GM19455 (cell line): ENCODE results near the gene ROBO1.

Experiments used
- ATAC-seq: cut with Tn5 transposase; IDR thresholded peaks from one replicate; pipeline ENCODE4 v1.9.1; 2021; ENCODE audit not compliant: unreplicated experiment

Gene ROBO1

GRCh38 chr3:79019924-79020173 lies 747.9 kb downstream of the ROBO1 start:
- no peak for ATAC-seq

DNA sequence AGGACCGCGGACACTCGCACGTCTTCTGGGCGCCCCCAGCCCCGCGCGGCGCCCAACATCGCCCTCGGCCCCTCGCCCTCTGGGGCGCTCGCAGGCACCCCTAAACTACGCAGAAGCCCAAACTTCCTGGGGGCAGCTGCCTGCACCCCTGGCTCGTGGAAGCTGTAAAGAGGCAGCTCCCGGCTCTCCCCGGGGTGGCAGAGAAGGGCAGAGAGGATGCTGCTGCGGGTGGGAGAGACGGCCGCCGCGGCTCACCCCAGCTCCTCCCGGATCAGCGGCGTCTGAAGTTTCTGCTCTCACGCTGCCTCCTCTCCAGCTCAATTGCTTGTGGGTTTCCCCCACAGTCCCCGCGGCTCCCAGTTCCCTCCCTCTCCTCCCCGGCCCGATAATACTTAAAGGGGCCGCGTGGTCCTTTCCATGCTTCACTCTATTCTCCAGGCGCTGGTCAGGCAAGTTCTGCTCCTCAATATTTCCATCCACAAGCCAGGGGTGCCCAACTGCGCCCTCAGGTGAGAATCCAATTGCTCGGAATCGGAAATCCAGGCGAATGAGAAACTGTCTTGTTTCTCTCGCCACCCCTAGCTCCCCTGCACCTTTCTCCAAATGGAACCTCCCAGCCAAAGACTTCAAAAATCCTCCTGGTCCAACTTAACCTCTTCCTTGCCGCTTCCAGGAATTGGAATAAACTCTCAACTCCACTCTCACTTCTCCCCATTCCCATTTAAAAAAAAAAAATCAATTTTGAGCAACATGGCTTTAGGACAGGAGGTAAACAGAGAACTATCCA lies 748.5 kb downstream of the ROBO1 start:
- peak; percentile 72 for ATAC-seq

GRCh38 chr3:79018671-79019136 lies 749.1 kb downstream of the ROBO1 start:
- ATAC-seq, result peak; percentile 43

DNA sequence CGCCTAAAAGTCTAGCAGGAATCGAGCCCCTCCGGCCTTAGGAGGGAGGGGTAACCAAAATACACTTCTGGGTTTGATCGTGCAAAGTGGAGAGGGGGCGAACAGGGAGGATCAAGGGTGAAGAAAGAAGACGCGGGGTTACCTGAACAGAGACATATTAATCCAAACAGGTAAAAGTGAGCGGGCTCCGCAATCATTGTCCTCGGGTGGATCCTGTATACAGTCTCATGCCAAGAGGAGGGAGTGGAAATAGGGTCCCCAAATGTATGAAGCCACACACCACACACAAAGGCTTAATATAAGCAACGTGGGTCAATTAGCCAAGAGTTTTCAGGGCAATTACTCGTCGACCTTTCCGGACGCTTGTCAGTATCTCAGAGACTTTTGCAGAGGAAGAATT lies 749.5 kb downstream of the ROBO1 start:
- ATAC-seq, result no peak

- ATAC-seq, result no peak
These were observed 751.0 kb downstream of the ROBO1 start for GRCh38 chr3:79016587-79017376.

DNA sequence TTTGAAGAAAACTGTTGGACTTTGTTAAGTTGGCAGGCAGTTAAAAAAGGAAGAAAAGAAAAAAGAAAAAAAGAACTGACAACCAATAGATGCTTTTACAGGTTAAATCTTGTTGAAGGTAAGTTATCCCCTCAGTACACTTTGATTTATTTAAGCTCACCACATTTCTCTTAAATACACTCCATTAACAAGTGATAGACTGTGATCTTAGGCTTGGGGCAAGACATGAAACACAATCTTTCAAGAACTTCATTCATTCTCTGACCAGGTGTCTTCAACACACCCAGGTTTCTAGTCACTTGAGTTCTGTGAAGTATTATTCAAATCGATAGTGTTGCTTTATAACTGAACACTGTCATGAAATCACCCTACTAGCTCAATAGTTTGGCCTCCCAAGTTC lies 751.9 kb downstream of the ROBO1 start:
- ATAC-seq, result no peak

DNA sequence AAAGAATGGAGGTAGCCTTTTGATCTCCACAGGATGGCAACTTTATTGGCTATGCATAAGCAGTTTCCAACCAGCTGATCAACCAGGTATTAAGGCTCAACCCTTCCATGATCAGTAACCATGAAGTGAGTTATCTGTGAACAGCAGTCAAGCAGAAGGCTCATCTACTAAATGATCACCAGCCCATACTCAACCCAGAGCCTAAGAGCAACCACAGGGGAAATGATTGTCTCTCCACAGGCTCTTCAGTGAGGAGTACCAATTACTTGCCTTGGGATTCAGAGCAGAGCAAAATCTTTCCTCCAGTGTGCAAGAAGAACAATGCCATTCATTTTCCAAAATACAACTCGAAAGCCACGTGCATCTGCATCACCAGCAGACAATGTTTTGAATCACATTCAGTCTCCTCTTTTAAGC lies 754.8 kb downstream of the ROBO1 start:
- ATAC-seq, result no peak

DNA sequence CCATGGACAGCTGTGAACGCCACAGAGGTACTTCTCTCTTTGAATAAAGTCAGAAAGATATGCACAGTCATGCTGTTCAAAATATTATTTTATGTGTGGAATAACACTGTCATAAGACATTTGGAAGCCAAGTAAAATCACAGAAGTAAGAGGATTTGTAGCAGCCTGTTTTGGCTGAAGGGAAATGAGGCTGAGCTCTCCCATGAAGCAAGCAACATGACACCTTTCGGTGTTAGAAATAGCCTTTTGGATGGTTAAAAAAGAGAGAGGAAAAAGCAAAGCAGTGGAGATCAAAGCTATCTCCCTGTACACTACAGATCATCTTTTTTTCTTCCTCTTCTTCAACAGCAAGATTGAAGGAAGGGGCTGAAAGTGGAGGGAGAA lies 755.3 kb downstream of the ROBO1 start:
- ATAC-seq, result no peak

GRCh38 chr3:79011821-79012529 lies 755.8 kb downstream of the ROBO1 start:
- no peak for ATAC-seq

- no peak for ATAC-seq
These were observed 757.9 kb downstream of the ROBO1 start for GRCh38 chr3:79009861-79010260.

- ATAC-seq, result no peak
These were observed 761.7 kb downstream of the ROBO1 start for GRCh38 chr3:79006077-79006476.

- ATAC-seq, result no peak
These were observed 762.7 kb downstream of the ROBO1 start for GRCh38 chr3:79005084-79005483.

- ATAC-seq, result no peak
These were observed 763.8 kb downstream of the ROBO1 start for GRCh38 chr3:79003994-79004393.

DNA sequence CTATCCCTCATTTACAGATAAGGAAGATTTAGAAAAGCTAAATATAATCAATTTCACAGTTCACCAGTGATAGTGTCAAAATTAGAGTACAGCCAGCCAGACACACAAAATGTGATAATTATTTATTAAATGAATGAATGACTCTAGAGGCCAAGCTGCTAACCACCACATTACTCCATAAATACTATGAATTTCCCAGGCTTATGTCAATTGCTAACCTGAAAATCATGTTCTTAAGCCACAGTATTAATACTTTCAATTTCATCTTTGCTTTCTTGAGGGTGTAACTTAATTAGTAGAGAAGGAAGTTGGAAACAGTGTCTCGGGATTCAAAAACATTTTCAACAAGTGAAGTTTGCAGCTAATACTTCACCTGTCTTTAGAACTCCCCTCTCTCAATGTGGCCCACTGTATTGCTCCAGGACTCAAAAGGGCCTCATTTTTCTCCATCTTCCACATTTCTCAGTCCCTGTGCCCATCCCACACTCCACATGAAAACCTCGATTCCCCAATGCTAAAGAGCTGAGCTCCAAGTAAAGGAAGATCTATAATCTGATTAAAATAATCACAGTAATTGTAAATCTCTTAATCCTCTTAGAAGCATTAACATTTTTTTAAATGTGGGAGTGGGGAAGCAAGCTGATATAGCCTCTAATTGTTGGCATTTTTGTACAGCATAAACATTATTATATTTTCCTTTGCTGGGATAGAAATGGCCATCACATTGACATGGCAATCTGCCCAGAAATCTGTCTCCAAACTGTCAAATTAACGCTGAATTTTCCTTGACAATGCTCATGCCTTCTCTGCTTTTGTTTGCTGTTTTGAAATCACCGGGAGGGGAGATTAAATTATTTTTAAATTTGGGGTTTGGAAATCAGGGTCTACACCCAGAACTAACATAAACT lies 765.1 kb downstream of the ROBO1 start:
- ATAC-seq, result no peak

DNA sequence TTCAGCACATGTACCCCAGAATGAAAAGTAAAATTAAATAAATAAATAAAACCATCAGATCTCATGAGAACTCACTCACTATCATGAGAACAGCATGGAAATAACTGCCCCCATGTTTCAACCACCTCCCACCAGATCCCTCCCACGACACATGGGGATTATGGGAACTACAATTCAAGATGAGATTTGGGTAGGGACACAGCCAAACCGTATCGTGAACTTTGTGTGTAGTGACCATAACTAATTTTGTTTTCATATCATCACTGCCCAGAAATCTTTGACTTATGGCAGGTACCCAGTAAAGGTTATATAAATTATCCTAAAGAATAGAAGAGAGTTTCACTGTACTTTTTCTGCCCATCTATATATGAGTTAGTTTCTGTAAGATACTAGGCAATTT lies 766.5 kb downstream of the ROBO1 start:
- ATAC-seq, result no peak

- ATAC-seq, result no peak
These were observed 768.7 kb downstream of the ROBO1 start for GRCh38 chr3:78999139-78999538.

DNA sequence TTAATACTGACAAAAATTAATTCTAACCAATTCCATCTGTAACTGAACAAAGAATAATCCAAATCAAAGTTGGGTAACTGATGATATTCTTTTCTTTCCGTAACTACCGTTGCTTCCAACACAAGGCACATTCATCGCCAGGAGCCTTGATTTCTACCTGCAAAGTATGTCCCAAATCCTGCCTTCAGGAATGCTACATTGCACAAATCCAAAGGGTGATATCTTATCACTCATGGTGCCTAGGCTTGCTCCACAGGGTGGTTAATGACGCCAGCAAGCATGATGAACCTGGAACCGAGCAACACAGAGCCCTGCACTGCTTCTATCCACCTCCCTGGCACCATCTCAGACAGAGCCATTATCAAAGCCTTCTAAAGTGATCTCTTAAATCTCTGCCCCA lies 772.7 kb downstream of the ROBO1 start:
- ATAC-seq, result no peak

DNA sequence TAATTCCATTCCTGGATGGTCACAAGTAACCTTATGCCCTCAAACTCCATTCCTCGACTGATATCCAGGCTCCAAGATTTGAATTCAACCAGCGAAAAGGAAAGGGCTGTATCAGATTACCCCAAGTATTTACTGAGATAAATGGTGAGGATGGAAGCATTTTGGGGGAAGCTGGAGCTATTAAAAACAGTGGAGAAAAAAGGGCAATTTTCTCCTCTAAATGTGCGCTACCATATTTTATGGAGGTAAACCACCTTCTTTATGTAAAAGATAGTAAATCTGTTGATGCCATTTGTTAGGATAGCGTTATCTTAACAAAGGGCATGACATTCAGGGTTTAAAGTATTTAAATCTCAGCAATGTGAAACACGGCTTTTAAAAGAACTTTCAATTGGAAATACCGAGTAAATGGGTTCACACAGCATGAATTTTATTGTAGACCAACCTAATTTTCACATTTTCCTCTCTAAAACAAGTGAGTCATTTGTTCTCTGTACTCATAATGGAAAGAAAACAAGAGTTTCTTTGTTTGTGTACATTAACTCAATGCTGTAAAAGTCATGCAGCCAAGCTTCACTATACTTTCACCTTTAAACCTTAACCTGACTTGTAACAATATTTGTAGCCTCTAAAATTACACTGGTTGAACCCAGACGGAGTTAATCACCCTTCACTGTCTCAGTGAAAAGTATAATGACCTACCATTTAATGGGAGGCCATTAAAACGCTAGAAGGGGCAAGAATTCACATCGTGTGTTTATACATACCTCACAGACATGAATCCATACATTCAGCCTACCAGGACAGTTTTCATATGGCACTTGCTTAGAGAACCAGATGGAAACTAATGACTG lies 773.4 kb downstream of the ROBO1 start:
- ATAC-seq, result no peak

GRCh38 chr3:78993375-78993774 lies 774.4 kb downstream of the ROBO1 start:
- no peak for ATAC-seq

DNA sequence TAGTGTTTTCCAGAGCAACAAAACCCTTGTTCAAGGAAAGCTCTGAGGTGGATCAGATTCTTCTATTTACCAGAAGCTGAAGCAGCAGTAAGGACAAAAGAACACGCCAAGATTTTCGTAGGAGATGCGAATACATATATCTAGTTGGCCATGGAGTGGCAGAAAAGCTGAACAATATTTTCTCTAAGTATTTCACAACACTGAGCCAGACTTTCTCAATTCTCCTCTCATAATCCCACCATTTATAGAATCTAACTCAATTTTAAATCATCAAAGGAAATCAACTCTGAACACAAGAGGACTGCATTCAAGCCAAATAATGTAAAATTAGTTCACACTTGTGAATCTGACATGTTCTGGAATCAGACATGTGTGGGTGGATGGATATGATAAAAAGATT lies 775.0 kb downstream of the ROBO1 start:
- no peak for ATAC-seq
